HepG2 (cell line): ENCODE results near the gene ASTN1. TPM values are rescaled to one million over a fixed set of nuclear protein-coding genes. Genes with fewer than 3 reads are reported as not detected.

Source experiments
- ATAC-seq: fragments of 200-7000 bp; cut with Tn5 transposase; 3 replicates; pipeline ENCODE4 v1.9.1; 2020; ENCODE audit warnings: mild to moderate bottlenecking, moderate library complexity
- BruUV-seq: library from RNA; stranded (reverse); fragments of 400-500 nt; replicated peaks from 2 replicates; lab custom pipeline; 2021; lab: Mats Ljungman, UMichigan
- CTCF ChIA-PET: fragments of 300-600 bp; formaldehyde crosslinking; extraction: SDS; loops from one replicate; lab custom pipeline; 2021; ENCODE audit warnings: low total read pairs, inconsistent platforms, low intra/inter-chr PET ratio; lab: Yijun Ruan, JAX
- POLR2A ChIA-PET: fragments of 350-600 bp; sonication (Branson Sonifier 250); formaldehyde crosslinking; loops from one replicate; lab custom pipeline; 2020; ENCODE audit warnings: antibody characterized with exemption, inconsistent platforms; lab: Yijun Ruan, JAX
- DNase-seq: peaks from one replicate; pipeline ENCODE4 v3.0.0-alpha.2; 2015; ENCODE audit warnings: low spot score
- FAIRE-seq: peaks from 3 replicates; lab custom pipeline; 2011; peaks lifted over from hg19 to GRCh38; lab: Jason Lieb, UNC
- H2AFZ ChIP-seq: one replicate; pipeline ENCODE4 v1.6.1; 2011; ENCODE audit warnings: low read length, inconsistent platforms
- H3K27ac ChIP-seq: fragments of 300-600 bp; 3 replicates; pipeline ENCODE4 v1.8.0; 2011; ENCODE audit warnings: mixed run types, mild to moderate bottlenecking, mixed read lengths, low read length, inconsistent platforms; ENCODE audit not compliant: insufficient read depth; ENCODE audit errors: extremely low read length
- H3K27me3 ChIP-seq, 2 experiments: fragments of 200-600 bp in 1 of 2; 2 replicates in 1 of 2; 3 replicates in 1 of 2; pipeline versions ENCODE4 v1.6.0 to v1.8.0; 2011; ENCODE audit warnings: low read length in 2 of 2, mild to moderate bottlenecking in 2 of 2, moderate library complexity in 2 of 2, inconsistent platforms in 1 of 2; ENCODE audit not compliant: insufficient read depth in 2 of 2, control insufficient read depth in 1 of 2
- H3K36me3 ChIP-seq, 2 experiments: fragments of 200-600 bp in 1 of 2; replicated peaks in 1 of 2; 2 replicates in 1 of 2; 3 replicates in 1 of 2; pipeline versions ENCODE4 v1.5.1 to v1.8.0; 2011; ENCODE audit warnings: low read length in 2 of 2, inconsistent platforms in 1 of 2; ENCODE audit not compliant: insufficient read depth in 2 of 2, control insufficient read depth in 1 of 2
- H3K4me1 ChIP-seq: 2 replicates; pipeline ENCODE4 v1.5.1; 2012; ENCODE audit warnings: low read length, inconsistent platforms; ENCODE audit not compliant: insufficient read depth
- H3K4me2 ChIP-seq: 2 replicates; pipeline ENCODE4 v1.6.0; 2011; ENCODE audit warnings: low read depth, low read length, inconsistent platforms
- H3K4me3 ChIP-seq, 3 experiments: fragments of 200-600 bp in 1 of 3; sonication (generic), shearing (Covaris generic) in 1 of 3; replicated peaks in 1 of 3; 2 replicates each; pipeline ENCODE4 v1.5.1; 2011 to 2016; ENCODE audit warnings: low read length in 3 of 3, inconsistent platforms in 2 of 3, low read depth in 2 of 3, mild to moderate bottlenecking in 2 of 3, control low read depth in 1 of 3, mixed read lengths in 1 of 3; ENCODE audit not compliant: insufficient read depth in 1 of 3
- H3K79me2 ChIP-seq: one replicate; pipeline ENCODE4 v1.6.1; 2011; ENCODE audit warnings: low read length, inconsistent platforms; ENCODE audit not compliant: insufficient read depth
- H3K9ac ChIP-seq: 2 replicates; pipeline ENCODE4 v1.6.0; 2011; ENCODE audit warnings: mild to moderate bottlenecking, low read depth, low read length, inconsistent platforms; ENCODE audit not compliant: insufficient read depth
- H3K9me3 ChIP-seq: 2 replicates; pipeline ENCODE4 v1.5.1; 2012; ENCODE audit warnings: mild to moderate bottlenecking, low read length
- H4K20me1 ChIP-seq: 2 replicates; pipeline ENCODE4 v1.6.0; 2011; ENCODE audit warnings: inconsistent platforms, mild to moderate bottlenecking, low read length, moderate library complexity; ENCODE audit not compliant: insufficient read depth
- ATF2 ChIP-seq: sonication (generic); formaldehyde crosslinking; IDR thresholded peaks from 2 replicates; pipeline ENCODE4 v1.4.0; 2020; ENCODE audit warnings: missing genetic modification reagents
- DPF2 ChIP-seq: sonication (generic); formaldehyde crosslinking; IDR thresholded peaks from 2 replicates; pipeline ENCODE4 v1.4.0; 2020; ENCODE audit warnings: mild to moderate bottlenecking, low read depth, missing genetic modification reagents, borderline replicate concordance
- ETV5 ChIP-seq: IDR thresholded peaks from 2 replicates; pipeline ENCODE4 v1.6.1; 2018; ENCODE audit warnings: missing biosample characterization, missing genetic modification reagents, inconsistent platforms, borderline replicate concordance
- ETV6 ChIP-seq: sonication (generic); formaldehyde crosslinking; conservative IDR thresholded peaks from 2 replicates; pipeline ENCODE4 v1.4.0; 2020; ENCODE audit warnings: missing genetic modification reagents
- FOXJ3 ChIP-seq: sonication (generic); formaldehyde crosslinking; IDR thresholded peaks from 2 replicates; pipeline ENCODE4 v1.4.0; 2020; ENCODE audit warnings: missing genetic modification reagents, mild to moderate bottlenecking, borderline replicate concordance
- HCFC1 ChIP-seq: fragments of 150-350 bp; IDR thresholded peaks from 2 replicates; pipeline ENCODE4 v1.6.1; 2014; ENCODE audit warnings: low read depth, low read length
- RXRA ChIP-seq: sonication (generic); formaldehyde crosslinking; IDR thresholded peaks from 2 replicates; pipeline ENCODE4 v1.5.1; 2020; ENCODE audit warnings: missing genetic modification reagents
- TRIM24 ChIP-seq: sonication (generic); formaldehyde crosslinking; IDR thresholded peaks from 2 replicates; pipeline ENCODE4 v1.8.0; 2022; ENCODE audit warnings: mild to moderate bottlenecking, missing genetic modification reagents
- YEATS2 ChIP-seq: sonication (generic); formaldehyde crosslinking; IDR thresholded peaks from 2 replicates; pipeline ENCODE4 v1.4.0; 2020; ENCODE audit warnings: missing genetic modification reagents, borderline replicate concordance
- ZBTB42 ChIP-seq: sonication (generic); formaldehyde crosslinking; IDR thresholded peaks from 2 replicates; pipeline ENCODE4 v1.5.0; 2020; ENCODE audit warnings: mild to moderate bottlenecking, missing genetic modification reagents
- ZEB1 ChIP-seq: IDR thresholded peaks from 2 replicates; pipeline ENCODE4 v1.6.1; 2012; ENCODE audit warnings: mild to moderate bottlenecking, low read depth, inconsistent platforms; ENCODE audit not compliant: insufficient replicate concordance
- ZNF274 ChIP-seq: sonication (generic); formaldehyde crosslinking; IDR thresholded peaks from 2 replicates; pipeline ENCODE4 v1.5.1; 2020; ENCODE audit warnings: mild to moderate bottlenecking, missing genetic modification reagents
- ZNF3 ChIP-seq: IDR thresholded peaks from 2 replicates; pipeline ENCODE4 v1.7.0; 2017; ENCODE audit warnings: inconsistent platforms
- ZNF335 ChIP-seq: sonication (generic); formaldehyde crosslinking; IDR thresholded peaks from 2 replicates; pipeline ENCODE4 v1.4.0; 2020; ENCODE audit warnings: missing genetic modification reagents
- ZNF597 ChIP-seq: sonication (generic); formaldehyde crosslinking; IDR thresholded peaks from 2 replicates; pipeline ENCODE4 v1.5.0; 2020; ENCODE audit warnings: missing genetic modification reagents
- ZNF605 ChIP-seq: sonication (generic); formaldehyde crosslinking; IDR thresholded peaks from 2 replicates; pipeline ENCODE4 v1.8.0; 2022; ENCODE audit warnings: mild to moderate bottlenecking, missing genetic modification reagents
- ZNF629 ChIP-seq: sonication (generic); formaldehyde crosslinking; conservative IDR thresholded peaks from 2 replicates; pipeline ENCODE4 v1.5.0; 2020; ENCODE audit warnings: missing genetic modification reagents
- ZNF674 ChIP-seq: sonication (generic); formaldehyde crosslinking; IDR thresholded peaks from 2 replicates; pipeline ENCODE4 v1.5.0; 2020; ENCODE audit warnings: low read depth, mild to moderate bottlenecking, missing genetic modification reagents
- ZNF878 ChIP-seq: sonication (generic); formaldehyde crosslinking; IDR thresholded peaks from 2 replicates; pipeline ENCODE4 v1.8.1; 2023; ENCODE audit warnings: mild to moderate bottlenecking, missing genetic modification reagents, moderate library complexity
- in situ Hi-C: cut with HindIII; loops from 2 replicates; pipeline ENCODE4 v1.10.0; 2017; ENCODE audit warnings: low pct_unique_long_range_greater_than_20kb; ENCODE audit not compliant: extremely low pct_ligation_motif_present
- intact Hi-C: fragments of 100-400 bp; cut with micrococcal nuclease; formaldehyde crosslinking; loops from one replicate; pipeline ENCODE4 v1.10.0; 2022; ENCODE audit not compliant: unreplicated experiment
- polyA plus RNA-seq, 8 experiments: library from polyadenylated mRNA; depleted of rRNA in 3 of 8; stranded (reverse) in 7 of 8; unstranded in 1 of 8; fragments of >200 nt; fragmentation: Illumina TruSeq in 4 of 8; extraction: Trizol in 4 of 8; gene quantifications; 2 replicates each; pipeline versions ENCODE4 v1.2.1 to v1.2.3, GENCODE V29; 2011 to 2016; ENCODE audit warnings: low read depth in 4 of 8, missing spikeins in 1 of 8, mixed read lengths in 1 of 8; ENCODE audit not compliant: insufficient read depth in 1 of 8
- total RNA-seq, 5 experiments: library from RNA; depleted of rRNA; stranded (reverse); fragments of >200 nt; fragmentation: Illumina TruSeq; extraction: Trizol; gene quantifications; 2 replicates each; pipeline ENCODE4 v1.2.3, GENCODE V29; 2016; ENCODE audit warnings: low read depth in 1 of 5

ASTN1 gene
- total and polyA plus RNA-seq, 2 of the 13 experiments (the other 11 are each of a cell fraction or from before 2014, with no cell fraction given): not detected

- TF ChIP-seq ETV5 (CRISPR knock-in tag) (no peak), ZNF335 (CRISPR knock-in tag) (no peak), ZNF674 (no peak), ZNF274 (CRISPR knock-in tag) (no peak), ZNF597 (CRISPR knock-in tag) (no peak), ZEB1 (no peak)
- TF ChIP-seq, all 625 proteins: peak for 0
Measured at GRCh38 chr1:176989023-176989422, 175.5 kb downstream of the ASTN1 start (continued).

GRCh38 chr1:176987016-176987415 is 177.5 kb downstream of the ASTN1 start:
- ATAC-seq: no peak
- no peaks in the 10 kb centered on the region for H3K9me3 ChIP-seq
- H3K79me2 ChIP-seq: no peaks in the 10 kb centered on the region
- FAIRE-seq: no peak
- no peak overlapping the region for H3K4me2 ChIP-seq
- CTCF ChIA-PET: no interaction called here
- no peak for TF ChIP-seq ZNF605 (CRISPR knock-in tag)
- no peak for TF ChIP-seq ZNF878 (CRISPR knock-in tag)
- no peak for TF ChIP-seq ETV6 (CRISPR knock-in tag)
- no peak for TF ChIP-seq RXRA (CRISPR knock-in tag)
- no peak for TF ChIP-seq TRIM24
- TF ChIP-seq ZNF629 (CRISPR knock-in tag): no peak
- no peak for TF ChIP-seq ZNF3 (CRISPR knock-in tag)
- TF ChIP-seq FOXJ3 (CRISPR knock-in tag): no peak
- no peak for TF ChIP-seq DPF2
- no peak for TF ChIP-seq ZBTB42 (CRISPR knock-in tag)
- TF ChIP-seq YEATS2: no peak
- no peak for TF ChIP-seq ATF2 (CRISPR knock-in tag)
- no peak for TF ChIP-seq HCFC1
- TF ChIP-seq, all 625 proteins: peak for 0
- no peak for DNase-seq
- intact Hi-C loops (no loop called here), in situ Hi-C loops (no loop called here)
- BruUV-seq: no TSS peak
- Histone ChIP-seq H3K4me3 (no peak overlapping the region), H3K27me3 (no peaks in the 10 kb centered on the region), H3K36me3 (no peaks in the 10 kb centered on the region), H3K4me1 (no peaks in the 10 kb centered on the region), H3K27ac (no peak overlapping the region), H4K20me1 (no peaks in the 10 kb centered on the region), H3K9ac (no peak overlapping the region), H2AFZ (no peak overlapping the region)
- POLR2A ChIA-PET: no interaction called here
